Osteoblast (primary cell): Measurements from ENCODE around the gene B3GNT5. TPM values are rescaled to one million over a fixed set of nuclear protein-coding genes. Genes with fewer than 3 reads are reported as not detected.

ENCODE experiments used
- DNase-seq: peaks from one replicate; pipeline ENCODE4 v3.0.0; 2011; ENCODE audit warnings: low spot score, mixed read lengths; ENCODE audit not compliant: insufficient read length; ENCODE audit errors: missing footprints
- H2AFZ ChIP-seq: 2 replicates; pipeline ENCODE4 v1.6.0; 2011; ENCODE audit warnings: mild to moderate bottlenecking, low read length
- H3K27ac ChIP-seq: 2 replicates; pipeline ENCODE4 v1.5.1; 2011; ENCODE audit warnings: mild to moderate bottlenecking, low read depth, low read length, moderate library complexity
- H3K27me3 ChIP-seq: 2 replicates; pipeline ENCODE4 v1.6.0; 2012; ENCODE audit warnings: mild to moderate bottlenecking, control low read depth, inconsistent platforms, low read length, moderate library complexity; ENCODE audit not compliant: insufficient read depth
- H3K36me3 ChIP-seq: 2 replicates; pipeline ENCODE4 v1.5.1; 2011; ENCODE audit warnings: mild to moderate bottlenecking, low read length, control low read depth, moderate library complexity; ENCODE audit not compliant: insufficient read depth
- H3K4me1 ChIP-seq: 2 replicates; pipeline ENCODE4 v1.5.1; 2011; ENCODE audit warnings: mild to moderate bottlenecking, low read length, control low read depth, moderate library complexity; ENCODE audit not compliant: insufficient read depth
- H3K4me2 ChIP-seq: 2 replicates; pipeline ENCODE4 v1.6.0; 2011; ENCODE audit warnings: mild to moderate bottlenecking, low read length; ENCODE audit not compliant: insufficient read depth
- H3K4me3 ChIP-seq: fragments of 200-600 bp; sonication (generic); 3 replicates; pipeline ENCODE4 v1.5.1; 2012; ENCODE audit warnings: mild to moderate bottlenecking, low read length, inconsistent platforms; ENCODE audit not compliant: insufficient read depth
- H3K79me2 ChIP-seq: 2 replicates; pipeline ENCODE4 v1.6.0; 2012; ENCODE audit warnings: mild to moderate bottlenecking, low read length, control low read depth, inconsistent platforms; ENCODE audit not compliant: insufficient read depth
- H3K9me3 ChIP-seq: 2 replicates; pipeline ENCODE4 v1.5.1; 2011; ENCODE audit warnings: low read depth, low read length, control low read depth
- H4K20me1 ChIP-seq: 2 replicates; pipeline ENCODE4 v1.6.0; 2012; ENCODE audit warnings: mild to moderate bottlenecking, low read length, control low read depth; ENCODE audit not compliant: insufficient read depth
- total RNA-seq: library from RNA; depleted of rRNA; stranded (reverse); fragments of >200 nt; gene quantifications from 2 replicates; pipeline ENCODE4 v1.2.3, GENCODE V29; 2012
- TF ChIP-seq, protein P1 (sequence below): IDR thresholded peaks from 2 replicates; pipeline ENCODE4 v1.5.1; 2011; ENCODE audit warnings: mild to moderate bottlenecking, low read depth, low read length, moderate library complexity; ENCODE audit errors: extremely low read depth

The B3GNT5 gene
- total RNA-seq, 1 donor = 0.36 TPM

DNA sequence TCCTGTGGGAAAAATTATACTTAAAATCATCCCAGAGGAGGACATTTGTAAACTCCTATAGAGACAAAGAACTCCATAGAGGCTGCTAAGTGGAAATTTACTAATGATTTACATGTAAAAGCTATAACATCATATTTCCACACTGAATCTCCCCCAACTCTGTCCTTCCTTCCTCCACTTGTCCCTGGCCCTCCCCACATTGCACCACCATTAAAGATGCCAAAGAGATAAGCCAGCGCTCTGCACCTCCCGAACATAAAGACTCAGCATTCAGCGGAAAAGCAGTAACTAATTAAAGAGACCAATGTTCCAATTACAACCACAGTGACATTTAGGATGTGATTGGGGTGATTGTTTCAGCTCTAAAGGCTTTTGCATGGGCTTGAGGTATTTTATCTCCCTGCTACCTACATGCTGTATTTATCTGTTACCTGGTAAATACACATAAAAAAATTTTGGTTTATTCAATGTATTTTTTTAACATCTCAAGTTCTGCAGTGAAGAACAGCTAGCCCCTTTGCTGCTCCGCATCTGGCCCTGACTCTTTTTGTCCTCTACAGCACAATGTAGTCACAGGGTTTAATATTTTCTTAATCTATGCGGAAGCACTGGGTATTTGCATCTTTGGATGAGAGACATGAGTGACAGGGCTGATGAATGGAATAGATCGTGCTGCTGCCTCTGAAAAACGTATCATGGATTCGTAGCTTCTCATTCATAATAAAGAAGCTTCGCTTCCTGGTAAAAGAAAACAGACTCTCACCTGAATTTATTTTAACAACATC lies 35.3 kb upstream of the B3GNT5 start:
- Histone ChIP-seq H3K27me3 (no peaks in the 10 kb centered on the region), H2AFZ (no peak overlapping the region), H4K20me1 (no peaks in the 10 kb centered on the region), H3K27ac (no peak overlapping the region), H3K4me1 (no peaks in the 10 kb centered on the region), H3K79me2 (no peaks in the 10 kb centered on the region), H3K9me3 (no peaks in the 10 kb centered on the region), H3K36me3 (no peaks in the 10 kb centered on the region), H3K4me2 (no peak overlapping the region), H3K4me3 (no peak overlapping the region)
- peak; percentile 29 for DNase-seq
- TF ChIP-seq, protein P1, sequence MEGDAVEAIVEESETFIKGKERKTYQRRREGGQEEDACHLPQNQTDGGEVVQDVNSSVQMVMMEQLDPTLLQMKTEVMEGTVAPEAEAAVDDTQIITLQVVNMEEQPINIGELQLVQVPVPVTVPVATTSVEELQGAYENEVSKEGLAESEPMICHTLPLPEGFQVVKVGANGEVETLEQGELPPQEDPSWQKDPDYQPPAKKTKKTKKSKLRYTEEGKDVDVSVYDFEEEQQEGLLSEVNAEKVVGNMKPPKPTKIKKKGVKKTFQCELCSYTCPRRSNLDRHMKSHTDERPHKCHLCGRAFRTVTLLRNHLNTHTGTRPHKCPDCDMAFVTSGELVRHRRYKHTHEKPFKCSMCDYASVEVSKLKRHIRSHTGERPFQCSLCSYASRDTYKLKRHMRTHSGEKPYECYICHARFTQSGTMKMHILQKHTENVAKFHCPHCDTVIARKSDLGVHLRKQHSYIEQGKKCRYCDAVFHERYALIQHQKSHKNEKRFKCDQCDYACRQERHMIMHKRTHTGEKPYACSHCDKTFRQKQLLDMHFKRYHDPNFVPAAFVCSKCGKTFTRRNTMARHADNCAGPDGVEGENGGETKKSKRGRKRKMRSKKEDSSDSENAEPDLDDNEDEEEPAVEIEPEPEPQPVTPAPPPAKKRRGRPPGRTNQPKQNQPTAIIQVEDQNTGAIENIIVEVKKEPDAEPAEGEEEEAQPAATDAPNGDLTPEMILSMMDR = no peak

DNA sequence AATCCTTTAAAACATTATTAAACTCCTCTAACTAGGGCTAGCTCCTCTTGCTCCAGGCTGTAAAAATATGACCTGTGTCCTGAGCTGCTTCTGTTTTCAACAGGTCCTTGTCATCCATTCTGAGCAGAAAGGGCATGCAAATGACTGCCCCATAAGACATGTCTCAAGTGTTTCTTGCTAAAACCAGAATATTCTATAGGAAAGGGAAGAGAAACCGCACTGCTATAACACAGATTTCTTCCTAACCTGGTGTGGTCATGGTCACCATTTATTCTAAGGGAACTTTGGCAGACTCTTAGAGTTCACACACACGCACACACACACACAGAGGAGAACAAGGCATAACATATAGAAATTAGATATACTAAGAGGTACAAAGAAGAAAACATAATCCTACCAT lies 34.2 kb upstream of the B3GNT5 start:
- no peaks in the 10 kb centered on the region for H3K79me2 ChIP-seq
- no peaks in the 10 kb centered on the region for H3K9me3 ChIP-seq
- H3K36me3 ChIP-seq = no peaks in the 10 kb centered on the region
- no peak overlapping the region for H3K4me3 ChIP-seq
- H3K4me1 ChIP-seq = no peaks in the 10 kb centered on the region
- no peaks in the 10 kb centered on the region for H4K20me1 ChIP-seq
- no peak for DNase-seq
- H3K27ac ChIP-seq = no peak overlapping the region
- no peak overlapping the region for H2AFZ ChIP-seq
- no peaks in the 10 kb centered on the region for H3K27me3 ChIP-seq
- H3K4me2 ChIP-seq = no peak overlapping the region
- TF ChIP-seq, protein P1 = no peak

DNA sequence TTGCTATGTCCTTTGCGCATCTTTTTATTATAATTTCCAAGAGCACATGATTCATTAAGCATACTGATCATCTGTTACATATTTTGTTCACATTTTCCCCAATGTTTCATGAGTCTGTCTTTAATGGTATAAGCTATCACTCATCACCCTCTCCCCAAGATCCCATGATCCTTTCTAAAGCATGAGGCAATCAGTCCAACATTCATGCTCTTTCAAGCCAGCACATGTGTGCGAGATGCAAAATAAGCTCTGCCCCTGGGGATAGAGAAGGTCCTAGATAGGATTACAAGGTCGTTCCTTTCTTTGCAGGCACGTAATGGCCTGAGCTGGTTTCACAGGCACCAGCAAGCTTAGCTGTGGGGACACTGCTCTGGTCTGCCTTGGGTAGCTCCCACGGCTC lies 32.2 kb upstream of the B3GNT5 start:
- H3K27ac ChIP-seq = no peak overlapping the region
- DNase-seq = peak; percentile 19
- no peaks in the 10 kb centered on the region for H3K36me3 ChIP-seq
- H3K4me1 ChIP-seq = no peaks in the 10 kb centered on the region
- TF ChIP-seq, protein P1 = no peak
- H3K27me3 ChIP-seq = no peaks in the 10 kb centered on the region
- no peak overlapping the region for H2AFZ ChIP-seq
- H3K4me3 ChIP-seq = no peak overlapping the region
- H3K79me2 ChIP-seq = no peaks in the 10 kb centered on the region
- no peak overlapping the region for H3K4me2 ChIP-seq
- no peaks in the 10 kb centered on the region for H4K20me1 ChIP-seq
- H3K9me3 ChIP-seq = no peaks in the 10 kb centered on the region

DNA sequence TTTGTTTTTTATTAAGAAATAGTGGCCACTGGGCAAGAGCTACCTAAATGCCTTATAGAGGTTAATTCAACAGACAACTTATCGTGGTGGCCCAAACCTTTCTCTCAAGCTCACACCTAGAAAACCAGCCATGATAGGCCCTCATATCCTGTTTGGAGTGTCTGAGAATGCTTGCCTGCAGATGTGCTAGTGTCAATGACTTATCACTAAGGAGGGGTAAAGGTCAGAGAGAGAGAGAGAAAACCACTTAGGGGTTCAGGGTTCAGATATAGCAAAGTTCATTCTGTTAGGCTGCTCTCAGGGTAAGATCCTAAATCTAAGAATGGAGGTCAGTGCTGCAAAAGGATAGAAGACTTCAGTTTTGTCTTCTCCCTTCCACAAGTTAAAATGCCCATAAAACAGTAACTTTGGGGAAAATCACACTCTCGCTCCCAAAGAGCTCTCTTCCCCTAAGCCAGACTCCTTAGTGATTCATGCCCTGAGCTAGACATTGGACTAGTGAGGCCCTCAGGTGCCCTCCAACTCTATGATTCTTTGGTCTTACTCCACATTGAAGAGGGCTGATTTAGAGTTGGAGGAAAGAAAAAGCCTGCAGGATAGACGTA lies 30.3 kb upstream of the B3GNT5 start:
- Histone ChIP-seq H4K20me1 (no peaks in the 10 kb centered on the region), H3K4me1 (no peaks in the 10 kb centered on the region), H3K27me3 (no peaks in the 10 kb centered on the region), H3K4me3 (no peak overlapping the region), H3K4me2 (no peak overlapping the region), H2AFZ (no peak overlapping the region), H3K36me3 (no peaks in the 10 kb centered on the region), H3K79me2 (no peaks in the 10 kb centered on the region), H3K27ac (no peak overlapping the region), H3K9me3 (no peaks in the 10 kb centered on the region)
- TF ChIP-seq, protein P1 = no peak
- no peak for DNase-seq
